Activated CD4-positive, alpha-beta T cell treated with anti-CD3 and anti-CD28 coated beads, Interleukin-2, amount 10 ng/mL, durations not matched to agents 24 days and 14 days (primary cell): ENCODE measurements around the gene TMEM128. TPM values are rescaled to one million over a fixed set of nuclear protein-coding genes. Genes with fewer than 3 reads are reported as not detected.
"Not testable (repeated sequence)": the region's sequence is repeated elsewhere in the genome, so short reads cannot be mapped to it uniquely, and the experiment has no call there.

Source experiments
- DNase-seq: peaks from one replicate; pipeline ENCODE4 v3.0.0; 2022
- H3K27ac Mint-ChIP-seq: one replicate; pipeline ENCODE4 v1.8.0; 2022; ENCODE audit warnings: mild to moderate bottlenecking, mixed read lengths
- H3K27me3 Mint-ChIP-seq: one replicate; pipeline ENCODE4 v1.8.0; 2022; ENCODE audit warnings: mixed read lengths
- H3K36me3 Mint-ChIP-seq: one replicate; pipeline ENCODE4 v1.8.0; 2022; ENCODE audit warnings: low read depth, mild to moderate bottlenecking, mixed read lengths
- H3K4me1 Mint-ChIP-seq: one replicate; pipeline ENCODE4 v1.8.0; 2021; ENCODE audit warnings: mixed read lengths
- H3K4me3 Mint-ChIP-seq: one replicate; pipeline ENCODE4 v1.8.0; 2022; ENCODE audit warnings: mild to moderate bottlenecking, moderate library complexity, mixed read lengths
- H3K9me3 Mint-ChIP-seq: one replicate; pipeline ENCODE4 v1.8.0; 2021; ENCODE audit warnings: mixed read lengths
- intact Hi-C: fragments of 100-400 bp; cut with micrococcal nuclease; formaldehyde crosslinking; loops from one replicate; pipeline ENCODE4 v1.15.1; 2023
- total RNA-seq: library from RNA; stranded (reverse); gene quantifications from 2 replicates; pipeline ENCODE4 v1.2.3, GENCODE V29; 2022

The TMEM128 gene
- total RNA-seq, 1 donor from 2014 or later: 18.5 TPM

GRCh38 chr4:4269856-4270255, 21.8 kb upstream of the TMEM128 start:
- peak overlapping the region; percentile 69 for H3K27ac Mint-ChIP-seq
- intact Hi-C loops: no loop called here
- H3K9me3 Mint-ChIP-seq: no peaks in the 10 kb centered on the region
- peak overlapping the region; percentile 11 for H3K4me3 Mint-ChIP-seq
- H3K36me3 Mint-ChIP-seq: peaks cover 56% of the 10 kb centered on the region
- peaks cover 23% of the 10 kb centered on the region for H3K4me1 Mint-ChIP-seq
- no peaks in the 10 kb centered on the region for H3K27me3 Mint-ChIP-seq
- DNase-seq: peak; percentile 63

GRCh38 chr4:4269331-4269731, 21.3 kb upstream of the TMEM128 start:
- peak; percentile 61 for DNase-seq
- Mint-ChIP-seq H3K36me3 (peaks cover 51% of the 10 kb centered on the region), H3K27ac (peak overlapping the region; percentile 69), H3K4me1 (peaks cover 22% of the 10 kb centered on the region), H3K4me3 (peak overlapping the region; percentile 11), H3K27me3 (no peaks in the 10 kb centered on the region), H3K9me3 (no peaks in the 10 kb centered on the region)
- intact Hi-C loops: no loop called here

- no peak for DNase-seq
- Mint-ChIP-seq H3K4me1 (peaks cover 20% of the 10 kb centered on the region), H3K36me3 (peaks cover 48% of the 10 kb centered on the region), H3K27me3 (no peaks in the 10 kb centered on the region), H3K4me3 (peak overlapping the region; percentile 23), H3K27ac (peak overlapping the region; percentile 5), H3K9me3 (no peaks in the 10 kb centered on the region)
- intact Hi-C loops: no loop called here
Measured at GRCh38 chr4:4268776-4269175, 20.8 kb upstream of the TMEM128 start.

- Mint-ChIP-seq H3K27ac (no peak overlapping the region), H3K36me3 (peaks cover 45% of the 10 kb centered on the region), H3K27me3 (peaks cover 2% of the 10 kb centered on the region), H3K4me1 (peaks cover 20% of the 10 kb centered on the region), H3K4me3 (no peak overlapping the region), H3K9me3 (no peaks in the 10 kb centered on the region)
- no peak for DNase-seq
- intact Hi-C loops: no loop called here
Measured at GRCh38 chr4:4267981-4268380, 20.0 kb upstream of the TMEM128 start.

GRCh38 chr4:4260185-4260751, 12.2 kb upstream of the TMEM128 start:
- no peak overlapping the region for H3K4me3 Mint-ChIP-seq
- H3K27me3 Mint-ChIP-seq: peaks cover 2% of the 10 kb centered on the region
- H3K36me3 Mint-ChIP-seq: no peaks in the 10 kb centered on the region
- no peaks in the 10 kb centered on the region for H3K9me3 Mint-ChIP-seq
- no peak overlapping the region for H3K27ac Mint-ChIP-seq
- H3K4me1 Mint-ChIP-seq: no peaks in the 10 kb centered on the region
- peak; percentile 69 for DNase-seq
- intact Hi-C loops: loop anchor here (1.0 kb wide), 1 partner anchor 75 kb away; no protein-coding TSS in a partner anchor

GRCh38 chr4:4259484-4260100, 11.6 kb upstream of the TMEM128 start:
- Mint-ChIP-seq H3K27ac (no peak overlapping the region), H3K27me3 (peaks cover 2% of the 10 kb centered on the region), H3K36me3 (no peaks in the 10 kb centered on the region), H3K4me1 (no peaks in the 10 kb centered on the region), H3K4me3 (no peak overlapping the region), H3K9me3 (no peaks in the 10 kb centered on the region)
- no peak for DNase-seq
- intact Hi-C loops: loop anchor here (1.0 kb wide), 1 partner anchor 76 kb away; no protein-coding TSS in a partner anchor

- H3K4me1 Mint-ChIP-seq, intact Hi-C loops, H3K27ac Mint-ChIP-seq, H3K4me3 Mint-ChIP-seq, H3K27me3 Mint-ChIP-seq, H3K36me3 Mint-ChIP-seq, DNase-seq, H3K9me3 Mint-ChIP-seq: not testable (repeated sequence)
Measured at GRCh38 chr4:4257705-4258104, 9.7 kb upstream of the TMEM128 start.

GRCh38 chr4:4256799-4257198, 8.8 kb upstream of the TMEM128 start:
- Mint-ChIP-seq H3K27ac (no peak overlapping the region), H3K9me3 (no peaks in the 10 kb centered on the region), H3K4me1 (peaks cover 3% of the 10 kb centered on the region), H3K27me3 (no peaks in the 10 kb centered on the region), H3K36me3 (no peaks in the 10 kb centered on the region), H3K4me3 (no peak overlapping the region)
- intact Hi-C loops: no loop called here
- DNase-seq: no peak

GRCh38 chr4:4254666-4255065, 6.6 kb upstream of the TMEM128 start:
- H3K9me3 Mint-ChIP-seq: no peaks in the 10 kb centered on the region
- no peak overlapping the region for H3K4me3 Mint-ChIP-seq
- no peaks in the 10 kb centered on the region for H3K27me3 Mint-ChIP-seq
- intact Hi-C loops: no loop called here
- H3K4me1 Mint-ChIP-seq: peaks cover 3% of the 10 kb centered on the region
- H3K27ac Mint-ChIP-seq: no peak overlapping the region
- DNase-seq: no peak
- no peaks in the 10 kb centered on the region for H3K36me3 Mint-ChIP-seq

- intact Hi-C loops: no loop called here
- no peak overlapping the region for H3K27ac Mint-ChIP-seq
- no peaks in the 10 kb centered on the region for H3K9me3 Mint-ChIP-seq
- DNase-seq: no peak
- no peak overlapping the region for H3K4me3 Mint-ChIP-seq
- H3K36me3 Mint-ChIP-seq: no peaks in the 10 kb centered on the region
- H3K4me1 Mint-ChIP-seq: peaks cover 5% of the 10 kb centered on the region
- H3K27me3 Mint-ChIP-seq: no peaks in the 10 kb centered on the region
Measured at GRCh38 chr4:4254199-4254598, 6.2 kb upstream of the TMEM128 start.

- Mint-ChIP-seq H3K4me3 (peak overlapping the region; percentile 2), H3K27me3 (no peaks in the 10 kb centered on the region), H3K36me3 (peaks cover 11% of the 10 kb centered on the region), H3K9me3 (no peaks in the 10 kb centered on the region), H3K27ac (no peak overlapping the region), H3K4me1 (peaks cover 20% of the 10 kb centered on the region)
- DNase-seq: no peak
- intact Hi-C loops: no loop called here
Measured at GRCh38 chr4:4249866-4250265, 1.8 kb upstream of the TMEM128 start.

GRCh38 chr4:4249342-4249741, 1.3 kb upstream of the TMEM128 start:
- DNase-seq, H3K9me3 Mint-ChIP-seq, intact Hi-C loops, H3K27me3 Mint-ChIP-seq, H3K27ac Mint-ChIP-seq: not testable (repeated sequence)
- Mint-ChIP-seq H3K4me3 (peak overlapping the region; percentile 92), H3K4me1 (peaks cover 20% of the 10 kb centered on the region), H3K36me3 (peaks cover 13% of the 10 kb centered on the region)

- peaks cover 14% of the 10 kb centered on the region for H3K36me3 Mint-ChIP-seq
- H3K27me3 Mint-ChIP-seq: no peaks in the 10 kb centered on the region
- no peak for DNase-seq
- H3K27ac Mint-ChIP-seq: peak overlapping the region; percentile 95
- intact Hi-C loops: loop anchor here (1.0 kb wide), 3 partner anchors 41 to 294 kb away; partner anchors contain the start of genes LYAR and ZBTB49
- no peaks in the 10 kb centered on the region for H3K9me3 Mint-ChIP-seq
- H3K4me3 Mint-ChIP-seq: peak overlapping the region; percentile 92
- peaks cover 20% of the 10 kb centered on the region for H3K4me1 Mint-ChIP-seq
Measured at GRCh38 chr4:4248885-4249203, 821 bp upstream of the TMEM128 start.

GRCh38 chr4:4247696-4248028, 361 bp downstream of the TMEM128 start:
- Mint-ChIP-seq H3K4me1 (peaks cover 17% of the 10 kb centered on the region), H3K36me3 (peaks cover 22% of the 10 kb centered on the region), H3K9me3 (no peaks in the 10 kb centered on the region), H3K27ac (peak overlapping the region; percentile 95), H3K27me3 (no peaks in the 10 kb centered on the region), H3K4me3 (peak overlapping the region; percentile 92)
- intact Hi-C loops: loop anchor here (1.0 kb wide), 3 partner anchors 43 to 294 kb away; partner anchors contain the start of genes LYAR and ZBTB49
- no peak for DNase-seq

- Mint-ChIP-seq H3K36me3 (peaks cover 36% of the 10 kb centered on the region), H3K4me3 (no peak overlapping the region), H3K4me1 (peaks cover 20% of the 10 kb centered on the region), H3K9me3 (no peaks in the 10 kb centered on the region), H3K27me3 (no peaks in the 10 kb centered on the region), H3K27ac (no peak overlapping the region)
- DNase-seq: no peak
- intact Hi-C loops: no loop called here
Measured at GRCh38 chr4:4245172-4245571, 2.9 kb downstream of the TMEM128 start.
